H9 (cell line): ENCODE data around the gene CYP2W1. TPM values are rescaled to one million over a fixed set of nuclear protein-coding genes. Genes with fewer than 3 reads are reported as not detected.

ENCODE experiments used
- DNase-seq: peaks from one replicate; pipeline ENCODE4 v3.0.0-alpha.2; 2017
- H2AFZ ChIP-seq: one replicate; pipeline ENCODE4 v1.6.1; 2013; ENCODE audit warnings: mild to moderate bottlenecking, low read length, control low read depth, moderate library complexity
- H2AK5ac ChIP-seq: 2 replicates; pipeline ENCODE4 v1.6.1; 2013; ENCODE audit warnings: low read length, control low read depth, mixed read lengths; ENCODE audit not compliant: insufficient read length
- H2BK120ac ChIP-seq: one replicate; pipeline ENCODE4 v1.6.1; 2013; ENCODE audit warnings: low read depth, mild to moderate bottlenecking, low read length, control low read depth, inconsistent platforms; ENCODE audit not compliant: poor library complexity, severe bottlenecking
- H2BK12ac ChIP-seq: 2 replicates; pipeline ENCODE4 v1.6.1; 2013; ENCODE audit warnings: low read length, control low read depth, mixed read lengths, low read depth; ENCODE audit not compliant: insufficient read length
- H2BK15ac ChIP-seq: 2 replicates; pipeline ENCODE4 v1.6.1; 2013; ENCODE audit warnings: low read depth, low read length, control low read depth
- H2BK20ac ChIP-seq: one replicate; pipeline ENCODE4 v1.6.1; 2013; ENCODE audit warnings: low read depth, mild to moderate bottlenecking, low read length, control low read depth, inconsistent platforms; ENCODE audit not compliant: poor library complexity, severe bottlenecking
- H2BK5ac ChIP-seq: 2 replicates; pipeline ENCODE4 v1.6.1; 2013; ENCODE audit warnings: low read length, control low read depth, mixed read lengths; ENCODE audit not compliant: insufficient read length
- H3K14ac ChIP-seq: 2 replicates; pipeline ENCODE4 v1.6.1; 2013; ENCODE audit warnings: low read length, control low read depth; ENCODE audit not compliant: insufficient read depth
- H3K18ac ChIP-seq: 2 replicates; pipeline ENCODE4 v1.6.1; 2013; ENCODE audit warnings: low read depth, mild to moderate bottlenecking, mixed read lengths, low read length, control low read depth; ENCODE audit not compliant: insufficient read length
- H3K23ac ChIP-seq: 2 replicates; pipeline ENCODE4 v1.6.1; 2013; ENCODE audit warnings: low read length, control low read depth, mixed read lengths, low read depth; ENCODE audit not compliant: insufficient read length
- H3K23me2 ChIP-seq: 2 replicates; pipeline ENCODE4 v1.6.1; 2013; ENCODE audit warnings: low read depth, mild to moderate bottlenecking, mixed read lengths, low read length, control low read depth; ENCODE audit not compliant: insufficient read length, poor library complexity, severe bottlenecking
- H3K27ac ChIP-seq: 2 replicates; pipeline ENCODE4 v1.5.1; 2013; ENCODE audit warnings: low read length, control low read depth, mixed read lengths, low read depth; ENCODE audit not compliant: insufficient read length
- H3K27me3 ChIP-seq: 2 replicates; pipeline ENCODE4 v1.6.1; 2013; ENCODE audit warnings: low read length, control low read depth, inconsistent platforms; ENCODE audit not compliant: insufficient read depth
- H3K4ac ChIP-seq: 2 replicates; pipeline ENCODE4 v1.6.1; 2013; ENCODE audit warnings: low read depth, mild to moderate bottlenecking, control low read depth, inconsistent platforms, low read length, moderate library complexity
- H3K4me1 ChIP-seq: 2 replicates; pipeline ENCODE4 v1.6.1; 2013; ENCODE audit warnings: low read length, control low read depth, inconsistent platforms; ENCODE audit not compliant: insufficient read depth
- H3K4me2 ChIP-seq: 2 replicates; pipeline ENCODE4 v1.6.1; 2013; ENCODE audit warnings: low read length, control low read depth, mixed read lengths; ENCODE audit not compliant: insufficient read length, insufficient read depth
- H3K56ac ChIP-seq: 2 replicates; pipeline ENCODE4 v1.6.1; 2013; ENCODE audit warnings: low read depth, mild to moderate bottlenecking, mixed read lengths, low read length, control low read depth; ENCODE audit not compliant: insufficient read length
- H3K79me1 ChIP-seq: 2 replicates; pipeline ENCODE4 v1.6.1; 2013; ENCODE audit warnings: low read depth, mild to moderate bottlenecking, moderate library complexity, low read length, control low read depth, inconsistent platforms; ENCODE audit not compliant: insufficient read depth, poor library complexity, severe bottlenecking
- H3K79me2 ChIP-seq: 2 replicates; pipeline ENCODE4 v1.6.1; 2013; ENCODE audit warnings: low read length, control low read depth, inconsistent platforms; ENCODE audit not compliant: insufficient read depth
- H3K9ac ChIP-seq: 2 replicates; pipeline ENCODE4 v1.6.1; 2013; ENCODE audit warnings: low read length, control low read depth, mixed read lengths; ENCODE audit not compliant: insufficient read length; ENCODE audit errors: extremely low read depth
- H3K9me3 ChIP-seq: one replicate; pipeline ENCODE4 v1.6.1; 2013; ENCODE audit warnings: low read depth, low read length, inconsistent platforms; ENCODE audit not compliant: control insufficient read depth
- H3T11ph ChIP-seq: one replicate; pipeline ENCODE4 v1.6.1; 2013; ENCODE audit warnings: mild to moderate bottlenecking, low read length, control low read depth, inconsistent platforms
- H4K20me1 ChIP-seq: one replicate; pipeline ENCODE4 v1.6.1; 2013; ENCODE audit not compliant: control insufficient read depth, insufficient read length, insufficient read depth
- H4K5ac ChIP-seq: 2 replicates; pipeline ENCODE4 v1.6.1; 2013; ENCODE audit warnings: low read depth, mild to moderate bottlenecking, mixed read lengths, low read length, control low read depth; ENCODE audit not compliant: insufficient read length
- H4K8ac ChIP-seq: replicated peaks from 2 replicates; pipeline ENCODE4 v1.6.1; 2013; ENCODE audit warnings: low read length, control low read depth, mixed read lengths, low read depth; ENCODE audit not compliant: insufficient read length
- H4K91ac ChIP-seq: 2 replicates; pipeline ENCODE4 v1.6.1; 2013; ENCODE audit warnings: low read depth, mild to moderate bottlenecking, moderate library complexity, mixed read lengths, low read length, control low read depth; ENCODE audit not compliant: insufficient read length
- H3K27ac Mint-ChIP-seq, 3 experiments: 2 replicates in 2 of 3; 3 replicates in 1 of 3; pipeline ENCODE4 v1.8.0; 2020 to 2021; ENCODE audit warnings: mixed read lengths in 3 of 3, mild to moderate bottlenecking in 1 of 3, moderate library complexity in 1 of 3
- H3K27me3 Mint-ChIP-seq: 2 replicates; pipeline ENCODE4 v1.8.0; 2021; ENCODE audit warnings: low read depth, mild to moderate bottlenecking, moderate library complexity, mixed read lengths
- H3K36me3 Mint-ChIP-seq, 3 experiments: 2 replicates in 2 of 3; 3 replicates in 1 of 3; pipeline ENCODE4 v1.8.0; 2020 to 2021; ENCODE audit warnings: low read depth in 3 of 3, mixed read lengths in 3 of 3; ENCODE audit not compliant: insufficient read depth in 1 of 3
- H3K4me1 Mint-ChIP-seq, 2 experiments: 2 replicates each; pipeline ENCODE4 v1.8.0; 2020; ENCODE audit warnings: mixed read lengths in 2 of 2
- H3K4me3 Mint-ChIP-seq, 2 experiments: 2 replicates in 1 of 2; 3 replicates in 1 of 2; pipeline ENCODE4 v1.8.0; 2020 to 2021; ENCODE audit warnings: mild to moderate bottlenecking in 2 of 2, mixed read lengths in 2 of 2, moderate library complexity in 1 of 2
- H3K9me3 Mint-ChIP-seq, 2 experiments: 2 replicates in 1 of 2; 3 replicates in 1 of 2; pipeline ENCODE4 v1.8.0; 2020; ENCODE audit warnings: mild to moderate bottlenecking in 2 of 2, mixed read lengths in 2 of 2, moderate library complexity in 1 of 2
- whole genome bisulfite sequencing: extraction: QIAGEN DNeasy Blood & Tissue Kit; methylation state at CpG from one replicate; pipeline ENCODE4 v1.1.7; 2013; ENCODE audit warnings: missing lambda C conversion rate, low lambda C conversion rate, mixed read lengths; ENCODE audit not compliant: insufficient read length; ENCODE audit errors: extremely low coverage; 5-methylcytosine and 5-hydroxymethylcytosine counted together
- total RNA-seq: library from RNA; stranded (reverse); gene quantifications from 2 replicates; pipeline ENCODE4 v1.2.1, GENCODE V29; 2021
- TF ChIP-seq, protein P1 (sequence below): fragments of 200-600 bp; sonication (generic); conservative IDR thresholded peaks from 3 replicates; pipeline ENCODE4 v1.8.0; 2021; ENCODE audit warnings: antibody characterized with exemption, mild to moderate bottlenecking

The CYP2W1 gene
- total RNA-seq, 1 experiment from 2014 or later: not detected

DNA sequence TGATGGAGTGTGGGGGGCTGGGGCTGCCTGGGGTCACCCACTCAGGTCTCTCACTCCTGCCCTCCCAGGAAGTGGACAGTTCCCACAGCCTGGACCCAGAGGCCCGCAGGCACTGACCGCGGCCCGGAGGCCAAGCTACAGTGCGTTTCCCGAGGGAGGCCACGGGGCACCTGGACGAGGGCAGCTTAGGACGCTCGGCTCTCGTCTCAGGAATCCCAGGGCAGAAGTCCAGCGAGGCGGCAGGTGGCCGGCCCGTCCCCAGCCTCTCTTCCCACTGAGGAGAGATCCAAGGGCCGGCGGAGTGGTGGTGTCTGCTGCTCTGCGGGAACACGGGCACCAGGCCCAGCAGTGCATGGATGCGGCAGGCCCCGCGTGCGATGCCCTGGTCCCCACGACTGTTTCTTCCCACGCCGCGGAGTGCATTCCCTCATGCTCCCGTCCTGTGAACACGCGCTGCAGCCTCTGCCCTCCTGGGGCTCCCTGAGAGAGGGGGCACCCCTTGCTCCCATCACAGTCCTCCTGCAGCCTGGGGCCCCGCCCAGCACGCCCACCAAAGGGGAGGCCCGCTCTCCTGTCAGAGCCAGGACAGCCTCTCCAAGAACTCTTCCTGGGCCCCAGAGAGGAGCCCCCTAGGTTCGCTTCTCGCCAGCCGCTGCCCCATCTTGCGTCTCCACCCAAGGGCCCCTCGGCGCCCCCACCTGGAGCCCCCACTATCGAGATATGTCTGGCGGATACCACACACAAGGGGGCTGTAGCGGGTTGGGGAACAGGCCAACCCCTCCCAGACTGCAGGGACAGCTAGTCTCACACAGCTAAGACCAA is 37.0 kb downstream of the CYP2W1 start:
- H4K91ac ChIP-seq: no peak overlapping the region
- no peak overlapping the region for H2AFZ ChIP-seq
- no peak overlapping the region for H4K5ac ChIP-seq
- no peaks in the 10 kb centered on the region for H3K23me2 ChIP-seq
- no peaks in the 10 kb centered on the region for H3K27me3 ChIP-seq
- Mint-ChIP-seq H3K4me3 (no peak overlapping the region), H3K27me3 (no peaks in the 10 kb centered on the region), H3K27ac (no peak overlapping the region), H3K9me3 (no peaks in the 10 kb centered on the region), H3K4me1 (peaks cover 0 to 2% of the 10 kb centered on the region in 2 experiments; a peak in 1 of 4 replicates), H3K36me3 (peaks cover 2 to 24% (median 10%) of the 10 kb centered on the region in 3 experiments; a peak in 6 of 7 replicates)
- no peak overlapping the region for H3K4ac ChIP-seq
- no peak overlapping the region for H3K56ac ChIP-seq
- no peaks in the 10 kb centered on the region for H3K4me1 ChIP-seq
- no peak overlapping the region for H2BK12ac ChIP-seq
- no CpG with 5 or more reads among the region's 42 CpGs for WGBS
- no peak overlapping the region for H3K18ac ChIP-seq
- no peak overlapping the region for H3T11ph ChIP-seq
- H3K4me2 ChIP-seq: no peak overlapping the region
- H3K79me1 ChIP-seq: no peaks in the 10 kb centered on the region
- no peak overlapping the region for H4K8ac ChIP-seq
- no peak overlapping the region for H3K23ac ChIP-seq
- H4K20me1 ChIP-seq: no peaks in the 10 kb centered on the region
- H3K9me3 ChIP-seq: no peaks in the 10 kb centered on the region
- no peak overlapping the region for H2BK20ac ChIP-seq
- H2BK120ac ChIP-seq: no peak overlapping the region
- no peak overlapping the region for H2AK5ac ChIP-seq
- H3K9ac ChIP-seq: no peak overlapping the region
- TF ChIP-seq, protein P1, sequence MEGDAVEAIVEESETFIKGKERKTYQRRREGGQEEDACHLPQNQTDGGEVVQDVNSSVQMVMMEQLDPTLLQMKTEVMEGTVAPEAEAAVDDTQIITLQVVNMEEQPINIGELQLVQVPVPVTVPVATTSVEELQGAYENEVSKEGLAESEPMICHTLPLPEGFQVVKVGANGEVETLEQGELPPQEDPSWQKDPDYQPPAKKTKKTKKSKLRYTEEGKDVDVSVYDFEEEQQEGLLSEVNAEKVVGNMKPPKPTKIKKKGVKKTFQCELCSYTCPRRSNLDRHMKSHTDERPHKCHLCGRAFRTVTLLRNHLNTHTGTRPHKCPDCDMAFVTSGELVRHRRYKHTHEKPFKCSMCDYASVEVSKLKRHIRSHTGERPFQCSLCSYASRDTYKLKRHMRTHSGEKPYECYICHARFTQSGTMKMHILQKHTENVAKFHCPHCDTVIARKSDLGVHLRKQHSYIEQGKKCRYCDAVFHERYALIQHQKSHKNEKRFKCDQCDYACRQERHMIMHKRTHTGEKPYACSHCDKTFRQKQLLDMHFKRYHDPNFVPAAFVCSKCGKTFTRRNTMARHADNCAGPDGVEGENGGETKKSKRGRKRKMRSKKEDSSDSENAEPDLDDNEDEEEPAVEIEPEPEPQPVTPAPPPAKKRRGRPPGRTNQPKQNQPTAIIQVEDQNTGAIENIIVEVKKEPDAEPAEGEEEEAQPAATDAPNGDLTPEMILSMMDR: no peak
- no peak overlapping the region for H3K27ac ChIP-seq
- H2BK5ac ChIP-seq: no peak overlapping the region
- no peak overlapping the region for H2BK15ac ChIP-seq
- no peak overlapping the region; the same call in 1 of the 2 replicates for H3K14ac ChIP-seq
- no peaks in the 10 kb centered on the region for H3K79me2 ChIP-seq
- no peak for DNase-seq
